ENCODE data around the gene MBNL2. TPM values are rescaled to one million over a fixed set of nuclear protein-coding genes. Genes with fewer than 3 reads are reported as not detected.

Gene MBNL2
- total and polyA plus RNA-seq, 4 donors = 13.3 to 108 (median 39.3) TPM

DNA sequence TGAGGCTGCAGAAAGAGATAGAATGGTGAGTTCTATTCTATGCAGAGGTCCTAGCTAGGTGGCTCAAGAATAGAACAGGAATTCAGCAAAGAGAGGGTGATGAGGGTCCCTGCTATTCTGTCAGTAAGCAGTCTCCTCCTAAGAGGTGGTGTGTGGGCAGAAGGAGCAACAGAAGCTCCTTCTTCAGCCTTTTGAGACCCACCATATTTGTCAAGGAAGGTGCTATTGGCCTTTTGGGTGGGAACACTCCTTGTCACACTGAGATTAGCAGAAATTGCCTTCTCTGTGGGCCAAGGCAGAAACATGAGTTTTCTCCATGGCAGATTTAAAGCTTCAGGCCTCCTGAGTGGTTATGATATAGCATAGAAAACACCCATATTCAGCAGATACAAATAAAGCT, 172.4 kb downstream of the MBNL2 start:
- Histone ChIP-seq H3K36me3 (ENCODE audit: control insufficient read depth in 4 of 4, insufficient read depth in 4 of 4, low read length in 4 of 4) (peaks cover 2 to 16% (median 9%) of the 10 kb centered on the region in 4 donors), H3K9me3 (ENCODE audit: control insufficient read depth in 4 of 4, insufficient read depth in 3 of 4, low read length in 3 of 4) (no peaks in the 10 kb centered on the region), H3K4me1 (ENCODE audit: control insufficient read depth in 5 of 5, insufficient read depth in 5 of 5, low read length in 5 of 5) (peaks cover 0 to 12% (median 4%) of the 10 kb centered on the region in 5 donors), H3K9ac (ENCODE audit: insufficient read depth in 1 of 2, low read length in 2 of 2) (no peak overlapping the region), H3K27me3 (ENCODE audit: control insufficient read depth in 3 of 3, insufficient read depth in 3 of 3, low read length in 2 of 3) (no peaks in the 10 kb centered on the region), H3K27ac (ENCODE audit: low read depth in 1 of 2, low read length in 1 of 2) (no peak overlapping the region), H3K4me3 (no peak overlapping the region)
- ATAC-seq (ENCODE audit: insufficient read depth, low FRiP score) = no peak
- DNase-seq = no peak
- TF ChIP-seq, protein P1, sequence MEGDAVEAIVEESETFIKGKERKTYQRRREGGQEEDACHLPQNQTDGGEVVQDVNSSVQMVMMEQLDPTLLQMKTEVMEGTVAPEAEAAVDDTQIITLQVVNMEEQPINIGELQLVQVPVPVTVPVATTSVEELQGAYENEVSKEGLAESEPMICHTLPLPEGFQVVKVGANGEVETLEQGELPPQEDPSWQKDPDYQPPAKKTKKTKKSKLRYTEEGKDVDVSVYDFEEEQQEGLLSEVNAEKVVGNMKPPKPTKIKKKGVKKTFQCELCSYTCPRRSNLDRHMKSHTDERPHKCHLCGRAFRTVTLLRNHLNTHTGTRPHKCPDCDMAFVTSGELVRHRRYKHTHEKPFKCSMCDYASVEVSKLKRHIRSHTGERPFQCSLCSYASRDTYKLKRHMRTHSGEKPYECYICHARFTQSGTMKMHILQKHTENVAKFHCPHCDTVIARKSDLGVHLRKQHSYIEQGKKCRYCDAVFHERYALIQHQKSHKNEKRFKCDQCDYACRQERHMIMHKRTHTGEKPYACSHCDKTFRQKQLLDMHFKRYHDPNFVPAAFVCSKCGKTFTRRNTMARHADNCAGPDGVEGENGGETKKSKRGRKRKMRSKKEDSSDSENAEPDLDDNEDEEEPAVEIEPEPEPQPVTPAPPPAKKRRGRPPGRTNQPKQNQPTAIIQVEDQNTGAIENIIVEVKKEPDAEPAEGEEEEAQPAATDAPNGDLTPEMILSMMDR (IDR thresholded peaks at IDR 0.05; ENCODE audit: control extremely low read depth, extremely low read depth) = no peak

DNA sequence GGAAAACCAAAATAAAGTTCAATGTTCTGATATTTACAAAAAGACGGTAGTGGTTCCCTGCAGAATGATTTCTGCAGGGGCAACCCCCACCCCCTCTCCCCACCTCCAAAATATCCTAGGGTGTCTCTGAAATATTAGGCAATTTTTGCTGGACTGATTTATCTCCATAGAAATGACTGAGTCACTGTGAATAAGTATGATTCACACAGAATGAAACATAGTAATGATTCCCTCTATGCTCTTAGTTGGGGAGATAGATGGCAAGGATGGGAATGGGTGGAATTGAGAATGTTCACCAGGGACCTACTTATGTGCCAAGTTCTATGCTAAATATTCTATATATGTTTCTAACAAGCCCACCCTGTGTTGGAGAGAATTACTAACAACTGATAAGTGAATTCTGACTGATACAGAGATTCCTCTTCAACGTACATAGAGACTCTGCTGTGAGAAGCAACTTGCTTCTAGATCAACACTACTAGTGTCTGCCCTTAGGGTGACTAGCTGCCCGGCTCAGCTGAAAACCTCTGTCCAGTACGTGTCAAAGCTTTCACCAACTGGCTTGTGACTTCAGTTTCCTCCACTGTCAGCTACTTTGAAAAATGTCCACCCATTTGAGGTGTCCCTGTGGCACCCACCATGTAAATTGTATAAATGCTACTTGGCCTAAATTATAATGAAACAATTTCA, 173.5 kb downstream of the MBNL2 start:
- Histone ChIP-seq H3K9me3 (ENCODE audit: control insufficient read depth in 4 of 4, insufficient read depth in 3 of 4, low read length in 3 of 4) (no peaks in the 10 kb centered on the region), H3K27ac (ENCODE audit: low read depth in 1 of 2, low read length in 1 of 2) (peak overlapping the region in 1 of 2 donors; percentile 57), H3K27me3 (ENCODE audit: control insufficient read depth in 3 of 3, insufficient read depth in 3 of 3, low read length in 2 of 3) (no peaks in the 10 kb centered on the region), H3K4me1 (ENCODE audit: control insufficient read depth in 5 of 5, insufficient read depth in 5 of 5, low read length in 5 of 5) (peaks cover 0 to 12% (median 4%) of the 10 kb centered on the region in 5 donors), H3K4me3 (no peak overlapping the region), H3K9ac (ENCODE audit: insufficient read depth in 1 of 2, low read length in 2 of 2) (no peak overlapping the region), H3K36me3 (ENCODE audit: control insufficient read depth in 4 of 4, insufficient read depth in 4 of 4, low read length in 4 of 4) (peaks cover 2 to 16% (median 9%) of the 10 kb centered on the region in 4 donors)
- ATAC-seq (ENCODE audit: insufficient read depth, low FRiP score) = no peak
- TF ChIP-seq, protein P1 (IDR thresholded peaks at IDR 0.05; ENCODE audit: control extremely low read depth, extremely low read depth) = no peak
- WGBS, 2 donors = 92 to 93% methylated on average over 4 of the region's 4 CpGs
- no peak for DNase-seq

DNA sequence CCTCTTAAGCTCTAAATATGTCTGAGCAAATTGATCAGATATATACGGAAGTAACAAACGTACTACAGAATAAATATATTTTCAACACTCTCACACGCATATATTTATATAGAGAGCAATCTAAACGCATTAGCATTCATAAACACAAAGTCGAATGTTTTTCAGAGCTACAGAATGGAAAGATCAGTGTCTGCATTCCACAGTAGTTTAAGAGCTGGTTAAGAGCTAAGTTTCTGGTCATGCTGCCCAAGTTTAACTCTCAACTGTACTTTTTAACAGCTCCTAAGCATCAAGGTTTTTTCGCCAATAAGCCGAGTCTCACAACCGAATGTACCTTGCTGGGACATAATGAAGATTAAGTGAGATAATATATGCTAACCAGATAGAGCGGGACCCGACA, 175.1 kb downstream of the MBNL2 start:
- H3K9me3 ChIP-seq (ENCODE audit: control insufficient read depth in 4 of 4, insufficient read depth in 3 of 4, low read length in 3 of 4) = no peaks in the 10 kb centered on the region
- no peak overlapping the region for H3K27ac ChIP-seq (ENCODE audit: low read depth in 1 of 2, low read length in 1 of 2)
- ATAC-seq (ENCODE audit: insufficient read depth, low FRiP score) (no peak), DNase-seq (peak in 2 of 3 donors; percentile 26 to 53)
- H3K27me3 ChIP-seq (ENCODE audit: control insufficient read depth in 3 of 3, insufficient read depth in 3 of 3, low read length in 2 of 3) = no peaks in the 10 kb centered on the region
- WGBS, 2 donors = 59 to 80% methylated on average over 10 of the region's 10 CpGs
- H3K9ac ChIP-seq (ENCODE audit: insufficient read depth in 1 of 2, low read length in 2 of 2) = no peak overlapping the region
- TF ChIP-seq, protein P1 (IDR thresholded peaks at IDR 0.05; ENCODE audit: control extremely low read depth, extremely low read depth) = no peak
- no peak overlapping the region for H3K4me3 ChIP-seq
- H3K4me1 ChIP-seq (ENCODE audit: control insufficient read depth in 5 of 5, insufficient read depth in 5 of 5, low read length in 5 of 5) = peaks cover 0 to 7% (median 0%) of the 10 kb centered on the region in 5 donors
- H3K36me3 ChIP-seq (ENCODE audit: control insufficient read depth in 4 of 4, insufficient read depth in 4 of 4, low read length in 4 of 4) = peaks cover 0 to 9% (median 5%) of the 10 kb centered on the region in 4 donors
